Parathyroid adenoma (tissue), 2 donors: Measurements from ENCODE around the gene PGAM4.

Experiments
- H2AFZ ChIP-seq: fragments of 300-600 bp; sonication (generic); one replicate; pipeline ENCODE4 v1.7.0; 2017; ENCODE audit warnings: antibody characterized with exemption, mild to moderate bottlenecking
- H3K27ac ChIP-seq: fragments of 300-600 bp; sonication (generic); one replicate; pipeline ENCODE4 v1.7.0; 2017
- H3K27me3 ChIP-seq: fragments of 300-600 bp; sonication (generic); one replicate; pipeline ENCODE4 v1.7.0; 2017; ENCODE audit warnings: low read length; ENCODE audit not compliant: control insufficient read depth, insufficient read depth
- H3K36me3 ChIP-seq: fragments of 300-600 bp; sonication (generic); one replicate; pipeline ENCODE4 v1.7.0; 2017; ENCODE audit warnings: low read length; ENCODE audit not compliant: control insufficient read depth, insufficient read depth
- H3K4me1 ChIP-seq: fragments of 300-600 bp; sonication (generic); one replicate; pipeline ENCODE4 v1.7.0; 2017; ENCODE audit warnings: control low read depth
- H3K4me2 ChIP-seq: fragments of 300-600 bp; sonication (generic); one replicate; pipeline ENCODE4 v1.7.0; 2017; ENCODE audit warnings: low read length
- H3K4me3 ChIP-seq: fragments of 300-600 bp; sonication (generic); one replicate; pipeline ENCODE4 v1.7.0; 2017; ENCODE audit warnings: low read depth, low read length
- H3K79me2 ChIP-seq: fragments of 300-600 bp; sonication (generic); one replicate; pipeline ENCODE4 v1.7.0; 2017; ENCODE audit warnings: control low read depth
- H3K9ac ChIP-seq: fragments of 300-600 bp; sonication (generic); one replicate; pipeline ENCODE4 v1.7.0; 2017; ENCODE audit warnings: mild to moderate bottlenecking
- H3K9me3 ChIP-seq: fragments of 300-600 bp; sonication (generic); one replicate; pipeline ENCODE4 v1.7.0; 2017; ENCODE audit warnings: low read length; ENCODE audit not compliant: control insufficient read depth
- TF ChIP-seq, protein P1 (sequence below): fragments of 300-600 bp; sonication (generic); IDR thresholded peaks from one replicate; pipeline ENCODE4 v1.7.0; 2017; ENCODE audit warnings: antibody characterized with exemption, mild to moderate bottlenecking
- donor health status: primary hyperparathyroidism.

PGAM4 gene

DNA sequence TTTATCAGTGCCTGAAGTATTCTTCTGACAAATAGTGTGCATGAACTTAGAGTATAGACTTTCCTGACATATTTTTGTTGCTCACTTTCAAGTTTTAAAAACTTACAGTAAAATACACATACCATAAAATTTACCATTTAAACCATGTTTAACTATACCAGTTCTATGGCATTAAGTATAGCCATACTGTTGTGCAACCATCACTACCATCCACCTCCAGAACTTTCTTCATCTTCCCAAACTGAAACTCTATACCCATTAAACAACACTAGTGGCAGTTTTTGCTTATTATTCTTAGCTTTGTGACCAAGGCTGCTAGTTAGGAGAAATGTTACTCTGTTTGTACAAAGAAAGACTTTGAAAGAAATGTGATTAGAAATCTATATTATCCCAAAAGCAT, 33.1 kb downstream of the PGAM4 start:
- TF ChIP-seq, protein P1, sequence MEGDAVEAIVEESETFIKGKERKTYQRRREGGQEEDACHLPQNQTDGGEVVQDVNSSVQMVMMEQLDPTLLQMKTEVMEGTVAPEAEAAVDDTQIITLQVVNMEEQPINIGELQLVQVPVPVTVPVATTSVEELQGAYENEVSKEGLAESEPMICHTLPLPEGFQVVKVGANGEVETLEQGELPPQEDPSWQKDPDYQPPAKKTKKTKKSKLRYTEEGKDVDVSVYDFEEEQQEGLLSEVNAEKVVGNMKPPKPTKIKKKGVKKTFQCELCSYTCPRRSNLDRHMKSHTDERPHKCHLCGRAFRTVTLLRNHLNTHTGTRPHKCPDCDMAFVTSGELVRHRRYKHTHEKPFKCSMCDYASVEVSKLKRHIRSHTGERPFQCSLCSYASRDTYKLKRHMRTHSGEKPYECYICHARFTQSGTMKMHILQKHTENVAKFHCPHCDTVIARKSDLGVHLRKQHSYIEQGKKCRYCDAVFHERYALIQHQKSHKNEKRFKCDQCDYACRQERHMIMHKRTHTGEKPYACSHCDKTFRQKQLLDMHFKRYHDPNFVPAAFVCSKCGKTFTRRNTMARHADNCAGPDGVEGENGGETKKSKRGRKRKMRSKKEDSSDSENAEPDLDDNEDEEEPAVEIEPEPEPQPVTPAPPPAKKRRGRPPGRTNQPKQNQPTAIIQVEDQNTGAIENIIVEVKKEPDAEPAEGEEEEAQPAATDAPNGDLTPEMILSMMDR: no peak
- no peak overlapping the region for H3K4me3 ChIP-seq
- H3K4me2 ChIP-seq: no peak overlapping the region
- H2AFZ ChIP-seq: no peak overlapping the region
- no peak overlapping the region for H3K9ac ChIP-seq
- H3K4me1 ChIP-seq: no peaks in the 10 kb centered on the region
- no peak overlapping the region for H3K27ac ChIP-seq
- no peaks in the 10 kb centered on the region for H3K36me3 ChIP-seq
- no peaks in the 10 kb centered on the region for H3K79me2 ChIP-seq
- H3K9me3 ChIP-seq: no peaks in the 10 kb centered on the region
- H3K27me3 ChIP-seq: no peaks in the 10 kb centered on the region

DNA sequence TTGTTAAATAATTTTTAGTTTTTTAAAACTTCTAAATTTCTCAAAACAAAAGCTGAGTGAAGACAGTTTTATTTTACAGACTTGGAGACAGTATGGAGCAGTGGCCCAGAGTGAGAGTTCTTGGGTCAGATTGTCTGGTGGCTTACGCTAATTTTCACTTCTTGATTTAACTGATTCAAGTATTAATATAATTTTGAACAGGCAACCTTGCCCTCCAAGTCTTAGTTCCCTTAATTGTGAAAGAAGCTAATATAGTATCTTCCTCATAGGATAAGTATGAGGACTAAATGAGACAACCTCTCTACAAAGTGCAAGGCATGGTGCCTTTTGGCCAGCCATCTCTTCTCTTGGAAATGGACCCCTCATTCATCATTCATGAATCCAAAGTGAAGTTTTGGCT, 33.6 kb downstream of the PGAM4 start:
- Histone ChIP-seq H3K4me1 (no peaks in the 10 kb centered on the region), H3K79me2 (no peaks in the 10 kb centered on the region), H3K4me2 (no peak overlapping the region), H3K36me3 (no peaks in the 10 kb centered on the region), H3K9me3 (no peaks in the 10 kb centered on the region), H3K4me3 (no peak overlapping the region), H3K27me3 (no peaks in the 10 kb centered on the region), H3K9ac (no peak overlapping the region), H3K27ac (no peak overlapping the region), H2AFZ (no peak overlapping the region)
- TF ChIP-seq, protein P1: no peak

DNA sequence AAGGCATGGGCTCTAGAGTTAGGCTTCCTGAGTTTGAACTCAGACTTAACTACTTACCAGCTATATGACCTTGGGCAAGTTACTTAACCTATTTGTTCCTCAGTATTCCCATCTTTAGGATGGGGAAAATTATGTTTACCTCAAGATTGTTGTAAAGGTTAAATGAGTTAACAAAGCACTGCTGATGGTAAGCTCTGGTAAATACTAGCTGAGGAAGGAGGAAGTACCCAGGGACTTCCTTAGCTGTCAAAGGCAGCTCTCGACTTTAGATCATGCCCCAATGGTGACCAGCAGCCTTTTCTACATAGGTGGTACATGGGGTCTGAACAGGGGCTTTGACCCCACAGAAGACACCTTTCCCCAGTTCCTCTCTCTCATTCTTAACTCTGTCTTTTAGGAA, 38.9 kb downstream of the PGAM4 start:
- TF ChIP-seq, protein P1: no peak
- no peak overlapping the region for H3K4me2 ChIP-seq

GRCh38 chrX:77925764-77926163, 43.7 kb downstream of the PGAM4 start:
- Histone ChIP-seq H2AFZ (no peak overlapping the region), H3K4me3 (no peak overlapping the region), H3K4me1 (no peaks in the 10 kb centered on the region), H3K27me3 (no peaks in the 10 kb centered on the region), H3K9ac (no peak overlapping the region), H3K79me2 (peaks cover 2% of the 10 kb centered on the region), H3K36me3 (no peaks in the 10 kb centered on the region), H3K9me3 (no peaks in the 10 kb centered on the region), H3K27ac (no peak overlapping the region), H3K4me2 (no peak overlapping the region)
- TF ChIP-seq, protein P1: no peak

More for the DNA sequence above, 38.9 kb downstream of the PGAM4 start:
- H3K27ac ChIP-seq: no peak overlapping the region
- no peaks in the 10 kb centered on the region for H3K79me2 ChIP-seq
- H3K27me3 ChIP-seq: no peaks in the 10 kb centered on the region
- no peak overlapping the region for H3K9ac ChIP-seq
- no peaks in the 10 kb centered on the region for H3K4me1 ChIP-seq
- H3K4me3 ChIP-seq: no peak overlapping the region
- H3K36me3 ChIP-seq: no peaks in the 10 kb centered on the region
- H2AFZ ChIP-seq: no peak overlapping the region
- no peaks in the 10 kb centered on the region for H3K9me3 ChIP-seq

DNA sequence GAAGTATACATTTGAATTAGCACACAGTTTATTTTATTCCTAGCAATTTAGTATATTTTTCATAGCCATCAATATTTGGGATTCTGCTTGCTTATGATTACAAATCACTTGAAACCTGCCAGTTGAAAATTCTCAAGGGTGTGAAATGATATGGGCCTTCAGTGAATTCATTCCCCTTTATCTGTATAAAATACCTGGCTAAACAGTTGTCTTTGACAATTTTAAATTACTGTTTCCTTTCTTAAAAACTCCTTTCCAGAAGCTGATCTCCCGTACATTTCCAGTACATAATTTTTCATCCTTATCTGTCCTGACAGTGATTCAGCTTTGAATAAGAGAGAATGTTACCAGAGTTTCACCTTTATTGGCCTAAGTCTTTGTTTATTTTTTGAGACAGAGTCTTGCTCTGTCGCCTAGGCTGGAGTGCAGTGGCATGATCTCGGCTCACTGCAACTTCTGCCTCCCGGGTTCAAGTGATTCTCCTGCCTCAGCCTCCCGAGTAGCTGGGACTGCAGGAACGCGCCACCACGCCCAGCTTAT, 45.0 kb downstream of the PGAM4 start:
- H3K9ac ChIP-seq: no peak overlapping the region
- H3K4me3 ChIP-seq: no peak overlapping the region
- peaks cover 4% of the 10 kb centered on the region for H3K79me2 ChIP-seq
- H3K27me3 ChIP-seq: no peaks in the 10 kb centered on the region
- no peak overlapping the region for H3K27ac ChIP-seq
- H3K9me3 ChIP-seq: no peaks in the 10 kb centered on the region
- no peak overlapping the region for H2AFZ ChIP-seq
- TF ChIP-seq, protein P1: no peak
- no peaks in the 10 kb centered on the region for H3K4me1 ChIP-seq
- H3K4me2 ChIP-seq: no peak overlapping the region
- no peaks in the 10 kb centered on the region for H3K36me3 ChIP-seq
